Measurements from ENCODE around the gene CFAP141. TPM values are rescaled to one million over a fixed set of nuclear protein-coding genes. Genes with fewer than 3 reads are reported as not detected.
A peak's percentile ranks its signal among the peaks of the same experiment; 100 is the strongest.

The CFAP141 gene
- total RNA-seq, 1 experiment from 2014 or later = not detected

- peak; percentile 0; the same call in 1 of the 2 replicates for TF ChIP-seq ARID4B (CRISPR knock-in tag; IDR thresholded peaks at IDR 0.05; ENCODE audit: borderline replicate concordance)
- TF ChIP-seq E2F4 (CRISPR knock-in tag; IDR thresholded peaks at IDR 0.05; ENCODE audit: borderline replicate concordance, low read depth) = no peak
- TF ChIP-seq CBFB (CRISPR knock-in tag; IDR thresholded peaks at IDR 0.05; ENCODE audit: low read depth) = no peak
- TF ChIP-seq E2F5 (CRISPR knock-in tag; IDR thresholded peaks at IDR 0.05) = peak; percentile 92
- no peak for TF ChIP-seq PRRX2 (CRISPR knock-in tag; IDR thresholded peaks at IDR 0.05)
- peak; percentile 82; the same call in 1 of the 2 replicates for TF ChIP-seq ESRRA (CRISPR knock-in tag; IDR thresholded peaks at IDR 0.05; ENCODE audit: borderline replicate concordance)
- TF ChIP-seq MLX (CRISPR knock-in tag; IDR thresholded peaks at IDR 0.05) = no peak
- peak; percentile 74 for TF ChIP-seq TEAD1 (CRISPR knock-in tag; IDR thresholded peaks at IDR 0.05)
- no peak for TF ChIP-seq JAZF1 (CRISPR knock-in tag; IDR thresholded peaks at IDR 0.05)
- no peak for TF ChIP-seq ZNF671 (CRISPR knock-in tag; IDR thresholded peaks at IDR 0.05)
- TF ChIP-seq TEAD4 (CRISPR knock-in tag; IDR thresholded peaks at IDR 0.05) = no peak
- no peak for TF ChIP-seq RORB (CRISPR knock-in tag; IDR thresholded peaks at IDR 0.05)
- no peak for TF ChIP-seq IRF2 (CRISPR knock-in tag; IDR thresholded peaks at IDR 0.05; ENCODE audit: borderline replicate concordance, low read depth)
- TF ChIP-seq MXD4 (CRISPR knock-in tag; IDR thresholded peaks at IDR 0.05; ENCODE audit: borderline replicate concordance) = no peak
- no peak for TF ChIP-seq ZNF138 (CRISPR knock-in tag; conservative IDR thresholded peaks at IDR 0.05)
- no peak for TF ChIP-seq KAT7 (CRISPR knock-in tag; IDR thresholded peaks at IDR 0.05; ENCODE audit: borderline replicate concordance)
- TF ChIP-seq SOX15 (CRISPR knock-in tag; IDR thresholded peaks at IDR 0.05) = no peak
- no peak for TF ChIP-seq NFYB (CRISPR knock-in tag; conservative IDR thresholded peaks at IDR 0.05; ENCODE audit: low read depth)
- TF ChIP-seq ETV6 (CRISPR knock-in tag; IDR thresholded peaks at IDR 0.05) = peak; percentile 98
- TF ChIP-seq ATF6 (CRISPR knock-in tag; IDR thresholded peaks at IDR 0.05) = no peak
- peak; percentile 80 for TF ChIP-seq NFE2L1 (CRISPR knock-in tag; IDR thresholded peaks at IDR 0.05)
- peak; percentile 83; the same call in 1 of the 2 replicates for TF ChIP-seq HMGXB4 (CRISPR knock-in tag; IDR thresholded peaks at IDR 0.05)
- no peak for TF ChIP-seq AR (CRISPR knock-in tag; IDR thresholded peaks at IDR 0.05)
- TF ChIP-seq TCF7 (CRISPR knock-in tag; IDR thresholded peaks at IDR 0.05; ENCODE audit: low read depth) = no peak
- TF ChIP-seq EMX1 (CRISPR knock-in tag; IDR thresholded peaks at IDR 0.05) = 0 out of 2 replicates have a peak, but pooled peaks have one; percentile 9
Observed at GRCh38 chr1:154220071-154220969, 14.2 kb upstream of the CFAP141 start, which contains the start of gene UBAP2L (continued).

Measured in WTC11 (cell line).